Natural killer cell treated with Interleukin-12 subunit alpha and Interleukin-12 subunit beta and Interleukin-15 and Interleukin-18, amount 100 ng/mL, for 72 hours (primary cell): ENCODE results near the gene SLC25A39. TPM values are rescaled to one million over a fixed set of nuclear protein-coding genes. Genes with fewer than 3 reads are reported as not detected.

Experiments
- ATAC-seq, 2 donors: fragments of 150-1000 bp; cut with Tn5 transposase in 1 of 2; sonication (Bioruptor Pico), chemical (Tn5 transposase) in 1 of 2; 2 replicates each; pipeline ENCODE4 v1.10.0; 2021
- DNase-seq: peaks from one replicate; pipeline ENCODE4 v3.0.0; 2022; ENCODE audit warnings: low spot score
- H3K27ac Mint-ChIP-seq, 2 donors: 1 replicate in 1 of 2; 2 replicates in 1 of 2; pipeline ENCODE4 v1.8.0; 2022; ENCODE audit warnings: mixed read lengths in 2 of 2, mild to moderate bottlenecking in 1 of 2, moderate library complexity in 1 of 2
- H3K27me3 Mint-ChIP-seq, 2 donors: 1 replicate in 1 of 2; 2 replicates in 1 of 2; pipeline ENCODE4 v1.8.0; 2022; ENCODE audit warnings: mixed read lengths in 2 of 2
- H3K36me3 Mint-ChIP-seq: one replicate; pipeline ENCODE4 v1.8.0; 2022; ENCODE audit warnings: mixed read lengths
- H3K4me1 Mint-ChIP-seq, 2 donors: 1 replicate in 1 of 2; 2 replicates in 1 of 2; pipeline ENCODE4 v1.8.0; 2022; ENCODE audit warnings: low read depth in 2 of 2, mixed read lengths in 2 of 2, mild to moderate bottlenecking in 1 of 2
- H3K4me3 Mint-ChIP-seq: one replicate; pipeline ENCODE4 v1.8.0; 2022; ENCODE audit warnings: mixed read lengths
- H3K9me3 Mint-ChIP-seq: 2 replicates; pipeline ENCODE4 v1.8.0; 2022; ENCODE audit warnings: mixed read lengths
- total RNA-seq, 2 donors: library from RNA; stranded (reverse); gene quantifications; one replicate each; pipeline ENCODE4 v1.2.3, GENCODE V29; 2022

Gene SLC25A39
- total RNA-seq, 2 donors from 2014 or later = 121 to 192 TPM

GRCh38 chr17:44320066-44320465 lies 4.6 kb downstream of the SLC25A39 start:
- no peak for ATAC-seq

GRCh38 chr17:44318077-44318892 lies 6.3 kb downstream of the SLC25A39 start:
- H3K4me3 Mint-ChIP-seq = no peak overlapping the region
- peaks cover 24 to 31% of the 10 kb centered on the region in 2 donors for H3K27me3 Mint-ChIP-seq
- no peaks in the 10 kb centered on the region for H3K9me3 Mint-ChIP-seq
- no peak for ATAC-seq
- H3K27ac Mint-ChIP-seq = no peak overlapping the region
- peak; percentile 56 for DNase-seq
- H3K36me3 Mint-ChIP-seq = peaks cover 4% of the 10 kb centered on the region
- peaks cover 15 to 16% of the 10 kb centered on the region in 2 donors for H3K4me1 Mint-ChIP-seq

More at GRCh38 chr17:44320066-44320465, 4.6 kb downstream of the SLC25A39 start:
- no peaks in the 10 kb centered on the region for H3K9me3 Mint-ChIP-seq
- peaks cover 21 to 22% of the 10 kb centered on the region in 2 donors for H3K4me1 Mint-ChIP-seq
- no peak overlapping the region for H3K4me3 Mint-ChIP-seq
- H3K27ac Mint-ChIP-seq = no peak overlapping the region
- H3K36me3 Mint-ChIP-seq = peaks cover 4% of the 10 kb centered on the region
- DNase-seq = peak; percentile 51
- peaks cover 16 to 22% of the 10 kb centered on the region in 2 donors for H3K27me3 Mint-ChIP-seq

DNA sequence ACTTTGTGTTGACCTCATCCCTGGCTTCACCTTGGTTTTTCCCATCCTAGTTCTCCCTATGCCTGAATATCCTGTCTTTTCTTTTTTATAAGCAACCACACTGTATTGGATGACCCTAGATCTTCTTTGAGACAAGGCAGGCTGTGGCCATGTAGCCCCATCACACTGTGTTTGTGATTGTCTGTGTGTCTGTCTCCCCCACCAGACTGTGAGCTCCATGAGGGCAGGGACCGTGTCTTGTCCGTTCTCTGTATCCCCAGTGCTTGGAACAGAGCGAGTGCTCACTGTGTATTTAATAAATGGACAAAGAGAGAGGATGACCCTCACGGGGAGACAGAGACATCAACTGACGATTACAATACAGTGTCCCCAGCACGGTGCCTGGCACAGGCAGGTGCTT lies 7.1 kb downstream of the SLC25A39 start:
- Mint-ChIP-seq H3K4me3 (no peak overlapping the region), H3K27me3 (peaks cover 24 to 31% of the 10 kb centered on the region in 2 donors), H3K4me1 (peaks cover 15 to 16% of the 10 kb centered on the region in 2 donors), H3K36me3 (peaks cover 4% of the 10 kb centered on the region), H3K9me3 (no peaks in the 10 kb centered on the region), H3K27ac (no peak overlapping the region)
- DNase-seq = peak; percentile 8
- ATAC-seq = no peak

- ATAC-seq = no peak
- Mint-ChIP-seq H3K9me3 (no peaks in the 10 kb centered on the region), H3K36me3 (peaks cover 4% of the 10 kb centered on the region), H3K4me3 (peak overlapping the region; percentile 82), H3K27me3 (peaks cover 27 to 31% of the 10 kb centered on the region in 2 donors), H3K27ac (no peak overlapping the region), H3K4me1 (peaks cover 15 to 16% of the 10 kb centered on the region in 2 donors)
- DNase-seq = peak; percentile 59
Measured at GRCh38 chr17:44315760-44316731, 8.6 kb downstream of the SLC25A39 start.

- peaks cover 27 to 31% of the 10 kb centered on the region in 2 donors for H3K27me3 Mint-ChIP-seq
Measured at GRCh38 chr17:44314869-44315661, 9.6 kb downstream of the SLC25A39 start.

GRCh38 chr17:44314524-44314868 lies 10.1 kb downstream of the SLC25A39 start:
- peaks cover 3% of the 10 kb centered on the region for H3K36me3 Mint-ChIP-seq
- no peak overlapping the region for H3K27ac Mint-ChIP-seq
- no peak overlapping the region for H3K4me3 Mint-ChIP-seq
- no peaks in the 10 kb centered on the region for H3K9me3 Mint-ChIP-seq
- H3K27me3 Mint-ChIP-seq = peaks cover 30 to 31% of the 10 kb centered on the region in 2 donors
- ATAC-seq (no peak), DNase-seq (no peak)
- peaks cover 21% of the 10 kb centered on the region in 2 donors for H3K4me1 Mint-ChIP-seq

More at GRCh38 chr17:44314869-44315661, 9.6 kb downstream of the SLC25A39 start:
- Mint-ChIP-seq H3K4me1 (peaks cover 15 to 17% of the 10 kb centered on the region in 2 donors), H3K27ac (no peak overlapping the region), H3K9me3 (no peaks in the 10 kb centered on the region), H3K4me3 (peak overlapping the region; percentile 82), H3K36me3 (peaks cover 4% of the 10 kb centered on the region)
- ATAC-seq (peak; percentile 25 to 45), DNase-seq (peak; percentile 58)

DNA sequence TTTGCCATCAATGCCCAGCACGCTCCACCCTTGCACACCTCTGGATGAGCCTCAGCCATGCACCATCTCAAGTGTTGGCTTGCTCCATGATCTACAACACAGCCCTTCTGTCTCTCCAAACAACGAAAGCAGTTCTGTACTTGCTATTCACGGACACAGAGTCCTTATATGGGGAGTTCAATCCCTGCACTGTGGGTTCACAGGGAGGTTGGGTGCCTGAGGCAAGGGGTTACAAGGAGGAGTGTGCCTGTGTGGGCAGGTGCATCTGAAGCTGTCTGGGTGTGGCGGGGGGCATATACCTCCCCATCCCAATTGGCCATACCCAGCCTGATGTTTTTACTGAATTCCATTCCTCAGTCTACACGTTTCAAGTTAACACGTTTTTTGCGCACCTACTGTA lies 10.6 kb downstream of the SLC25A39 start:
- Mint-ChIP-seq H3K27me3 (peaks cover 30 to 31% of the 10 kb centered on the region in 2 donors), H3K4me3 (no peak overlapping the region), H3K4me1 (peaks cover 21 to 22% of the 10 kb centered on the region in 2 donors), H3K36me3 (no peaks in the 10 kb centered on the region), H3K9me3 (no peaks in the 10 kb centered on the region), H3K27ac (no peak overlapping the region)
- DNase-seq = no peak
- no peak for ATAC-seq

- Mint-ChIP-seq H3K36me3 (no peaks in the 10 kb centered on the region), H3K4me3 (no peak overlapping the region), H3K27me3 (peaks cover 29% of the 10 kb centered on the region in 2 donors), H3K27ac (no peak overlapping the region), H3K4me1 (peaks cover 19 to 21% of the 10 kb centered on the region in 2 donors), H3K9me3 (no peaks in the 10 kb centered on the region)
- DNase-seq = no peak
- no peak for ATAC-seq
Measured at GRCh38 chr17:44312396-44313104, 12.1 kb downstream of the SLC25A39 start.

DNA sequence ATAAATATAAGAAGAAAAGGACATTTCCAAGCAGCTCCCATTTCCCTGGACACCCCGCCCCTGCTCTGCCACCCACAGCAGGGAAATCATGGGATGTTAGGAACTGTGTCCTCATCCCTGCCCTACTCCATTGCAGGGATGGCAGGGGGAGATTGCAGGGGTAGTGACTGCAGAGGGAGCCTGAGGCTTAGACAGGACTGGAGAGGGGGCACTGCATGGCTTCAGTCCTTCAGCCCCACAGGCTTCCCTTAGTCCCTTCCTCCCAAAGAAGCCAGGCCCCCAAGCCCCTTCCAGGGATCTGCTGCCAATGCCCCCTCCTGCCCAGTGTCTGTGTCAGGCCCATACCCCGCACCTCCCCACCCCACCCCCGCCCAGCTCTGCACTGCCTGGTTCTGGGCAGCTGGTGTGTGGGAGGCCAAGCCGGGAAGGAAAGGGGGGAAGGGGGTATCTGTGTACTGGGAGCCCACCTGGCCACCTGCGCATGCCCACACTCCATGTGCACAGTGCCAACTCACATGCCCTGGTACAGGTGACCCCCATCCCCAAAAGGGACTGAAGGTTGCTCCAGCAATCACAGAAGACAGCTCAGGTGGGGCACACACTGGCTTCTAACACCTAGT lies 13.0 kb downstream of the SLC25A39 start:
- Mint-ChIP-seq H3K4me1 (peaks cover 22 to 23% of the 10 kb centered on the region in 2 donors), H3K36me3 (no peaks in the 10 kb centered on the region), H3K4me3 (no peak overlapping the region), H3K27me3 (peaks cover 31% of the 10 kb centered on the region in 2 donors), H3K9me3 (no peaks in the 10 kb centered on the region), H3K27ac (no peak overlapping the region)
- DNase-seq (no peak), ATAC-seq (no peak)

DNA sequence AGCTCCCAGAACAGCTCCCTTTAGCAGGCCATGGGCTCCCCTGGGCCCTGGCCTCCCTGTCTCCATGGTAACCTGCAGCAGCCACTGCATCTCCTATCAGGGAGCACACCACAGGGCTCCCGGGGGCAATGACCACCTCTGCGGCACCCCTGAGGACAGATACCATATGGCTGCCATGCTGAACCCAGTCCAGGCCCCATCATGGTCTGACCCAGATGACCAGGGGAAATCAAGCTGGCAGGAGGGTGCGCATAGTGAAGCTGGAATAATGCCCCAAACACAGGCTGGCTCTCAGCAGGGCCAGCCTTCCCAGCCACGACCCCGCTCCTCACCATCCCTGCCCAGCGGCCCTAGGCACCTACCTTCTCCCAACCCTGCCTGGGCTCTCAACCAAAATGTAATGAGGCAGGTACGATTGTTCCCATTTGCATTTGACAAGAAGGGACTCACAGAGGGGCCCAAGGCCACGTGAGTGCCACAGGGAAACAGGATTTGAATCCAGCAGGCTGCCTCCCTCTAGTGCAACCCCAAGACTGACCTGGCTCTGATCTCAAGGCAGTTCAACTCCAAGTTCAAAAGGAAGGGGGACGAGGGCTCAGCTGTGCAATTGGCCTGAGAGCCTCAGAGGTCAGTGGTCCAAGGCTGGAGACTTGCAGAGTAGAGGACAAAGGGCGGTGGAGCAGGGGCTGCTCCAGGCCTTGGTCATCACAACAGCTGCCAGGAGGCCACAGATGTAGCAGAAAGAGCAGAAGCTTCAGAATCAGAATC lies 13.8 kb downstream of the SLC25A39 start:
- Mint-ChIP-seq H3K27me3 (peaks cover 26 to 30% of the 10 kb centered on the region in 2 donors), H3K36me3 (no peaks in the 10 kb centered on the region), H3K9me3 (no peaks in the 10 kb centered on the region), H3K4me3 (no peak overlapping the region), H3K4me1 (peaks cover 17 to 21% of the 10 kb centered on the region in 2 donors), H3K27ac (no peak overlapping the region)
- ATAC-seq = no peak
- no peak for DNase-seq

GRCh38 chr17:44310188-44310587 lies 14.4 kb downstream of the SLC25A39 start:
- DNase-seq (no peak), ATAC-seq (no peak)
- Mint-ChIP-seq H3K4me1 (peaks cover 13 to 15% of the 10 kb centered on the region in 2 donors), H3K27me3 (peaks cover 21 to 25% of the 10 kb centered on the region in 2 donors), H3K27ac (no peak overlapping the region), H3K36me3 (no peaks in the 10 kb centered on the region), H3K9me3 (no peaks in the 10 kb centered on the region), H3K4me3 (peak overlapping the region; percentile 50)

GRCh38 chr17:44309472-44309871 lies 15.2 kb downstream of the SLC25A39 start:
- Mint-ChIP-seq H3K36me3 (no peaks in the 10 kb centered on the region), H3K27me3 (peaks cover 26 to 32% of the 10 kb centered on the region in 2 donors), H3K4me3 (peak overlapping the region; percentile 50), H3K4me1 (peaks cover 13 to 15% of the 10 kb centered on the region in 2 donors), H3K27ac (no peak overlapping the region), H3K9me3 (no peaks in the 10 kb centered on the region)
- ATAC-seq = no peak
- DNase-seq = no peak
